A549 (cell line): Measurements from ENCODE around the gene RAB29. TPM values are rescaled to one million over a fixed set of nuclear protein-coding genes. Genes with fewer than 3 reads are reported as not detected.

Experiments used
- ATAC-seq, 2 experiments: fragments of 200-7000 bp in 1 of 2; fragments of >200 bp in 1 of 2; cut with Nextera tagmentation in 1 of 2; cut with Tn5 transposase in 1 of 2; 3 replicates each; pipeline versions ENCODE4 v1.8.0 to v1.9.1; 2018 to 2020; ENCODE audit warnings: mild to moderate bottlenecking in 1 of 2, moderate library complexity in 1 of 2
- CTCF ChIA-PET: fragments of 300-600 bp; sonication (Branson Sonifier 250); formaldehyde crosslinking; extraction: SDS; loops from one replicate; lab custom pipeline; 2021; ENCODE audit warnings: antibody characterized with exemption, inconsistent platforms; lab: Yijun Ruan, JAX
- POLR2A ChIA-PET: fragments of 350-600 bp; formaldehyde crosslinking; extraction: SDS; loops from one replicate; lab custom pipeline; 2021; ENCODE audit warnings: antibody characterized with exemption, inconsistent platforms; lab: Yijun Ruan, JAX
- DNase-seq, 2 experiments: peaks; one replicate each; pipeline versions ENCODE4 v3.0.0 to v3.0.0-alpha.2; 2011 to 2016; ENCODE audit warnings: low read depth in 1 of 2, low spot score in 1 of 2
- FAIRE-seq: peaks from 2 replicates; lab custom pipeline; 2011; peaks lifted over from hg19 to GRCh38; lab: Jason Lieb, UNC
- H3K27ac ChIP-seq, 2 experiments: fragments of >200 bp; sonication (Bioruptor Twin); formaldehyde crosslinking; 3 replicates each; pipeline ENCODE4 v1.5.1; 2016 to 2017
- H3K4me1 ChIP-seq: fragments of >200 bp; sonication (Bioruptor Twin); formaldehyde crosslinking; 3 replicates; pipeline ENCODE4 v1.6.1; 2016
- H3K4me2 ChIP-seq: fragments of >200 bp; sonication (Bioruptor Twin); formaldehyde crosslinking; 3 replicates; pipeline ENCODE4 v1.6.1; 2016
- H3K4me3 ChIP-seq: fragments of >200 bp; sonication (Bioruptor Twin); formaldehyde crosslinking; 3 replicates; pipeline ENCODE4 v1.5.1; 2016
- H3K9me3 ChIP-seq: fragments of >200 bp; sonication (Bioruptor Twin); formaldehyde crosslinking; 3 replicates; pipeline ENCODE4 v1.6.1; 2016
- BCL3 ChIP-seq: fragments of >200 bp; sonication (Bioruptor Twin); formaldehyde crosslinking; IDR thresholded peaks from 3 replicates; pipeline ENCODE4 v1.6.1; 2016
- CBX8 ChIP-seq: fragments of 200-600 bp; sonication (generic); IDR thresholded peaks from 2 replicates; pipeline ENCODE4 v1.6.1; 2016
- CHD4 ChIP-seq: fragments of 200-600 bp; sonication (generic); IDR thresholded peaks from 2 replicates; pipeline ENCODE4 v1.6.1; 2016; ENCODE audit warnings: antibody characterized with exemption, mild to moderate bottlenecking, borderline replicate concordance
- E2F6 ChIP-seq: IDR thresholded peaks from 2 replicates; pipeline ENCODE4 v1.6.1; 2012; ENCODE audit warnings: low read depth, borderline replicate concordance
- ELK1 ChIP-seq: fragments of 150-350 bp; IDR thresholded peaks from 2 replicates; pipeline ENCODE4 v1.6.1; 2014; ENCODE audit warnings: low read depth, mild to moderate bottlenecking, low read length
- EP300 ChIP-seq, 2 experiments: fragments of >200 bp; sonication (Bioruptor Twin); formaldehyde crosslinking; IDR thresholded peaks; 2 replicates in 1 of 2; 3 replicates in 1 of 2; pipeline ENCODE4 v1.6.1; 2016 to 2017
- FOSB ChIP-seq: fragments of 250-450 bp; sonication (Bioruptor Pico); IDR thresholded peaks from 2 replicates; pipeline ENCODE4 v1.5.0; 2020; ENCODE audit warnings: mild to moderate bottlenecking, moderate library complexity
- FOSL2 ChIP-seq, 2 experiments: fragments of 450-650 bp in 1 of 2; fragments of >200 bp in 1 of 2; sonication (Bioruptor Twin) in 1 of 2; formaldehyde crosslinking; IDR thresholded peaks; 2 replicates each; pipeline versions ENCODE4 v1.5.0 to v1.6.1; 2016 to 2020; ENCODE audit warnings: mild to moderate bottlenecking in 1 of 2, moderate library complexity in 1 of 2
- HEYL ChIP-seq: fragments of 250-450 bp; sonication (Bioruptor Pico); IDR thresholded peaks from 2 replicates; pipeline ENCODE4 v1.8.0; 2021; ENCODE audit warnings: mild to moderate bottlenecking, moderate library complexity
- HOXB5 ChIP-seq: fragments of 250-450 bp; sonication (Bioruptor Pico); IDR thresholded peaks from 2 replicates; pipeline ENCODE4 v1.5.0; 2020; ENCODE audit warnings: mild to moderate bottlenecking, moderate library complexity
- JUN ChIP-seq, 2 experiments: fragments of >200 bp; sonication (Bioruptor Twin); formaldehyde crosslinking; IDR thresholded peaks; 2 replicates in 1 of 2; 3 replicates in 1 of 2; pipeline ENCODE4 v1.6.1; 2016 to 2017
- KDM5A ChIP-seq: fragments of 200-600 bp; sonication (generic); IDR thresholded peaks from 2 replicates; pipeline ENCODE4 v1.6.1; 2016; ENCODE audit warnings: antibody characterized with exemption, mild to moderate bottlenecking
- MAFK ChIP-seq: fragments of 450-650 bp; IDR thresholded peaks from 2 replicates; pipeline ENCODE4 v1.6.1; 2014; ENCODE audit not compliant: partially characterized antibody
- MAX ChIP-seq: IDR thresholded peaks from 2 replicates; pipeline ENCODE4 v1.6.1; 2012
- MAZ ChIP-seq: fragments of 150-350 bp; IDR thresholded peaks from 2 replicates; pipeline ENCODE4 v1.6.1; 2014; ENCODE audit warnings: antibody characterized with exemption, low read depth, low read length, borderline replicate concordance
- PBX3 ChIP-seq: IDR thresholded peaks from 2 replicates; pipeline ENCODE4 v1.6.1; 2012
- POLR2A ChIP-seq: IDR thresholded peaks from 2 replicates; pipeline ENCODE4 v1.6.1; 2012; ENCODE audit warnings: mild to moderate bottlenecking, low read length
- RAD21 ChIP-seq, 2 experiments: fragments of >200 bp in 1 of 2; sonication (Bioruptor Twin) in 1 of 2; formaldehyde crosslinking in 1 of 2; IDR thresholded peaks in 1 of 2; conservative IDR thresholded peaks in 1 of 2; 2 replicates in 1 of 2; 3 replicates in 1 of 2; pipeline ENCODE4 v1.6.1; 2012 to 2018; ENCODE audit warnings: inconsistent platforms in 1 of 2
- REST ChIP-seq: fragments of 200-600 bp; sonication (generic); IDR thresholded peaks from 2 replicates; pipeline ENCODE4 v1.6.1; 2016; ENCODE audit warnings: antibody characterized with exemption, mild to moderate bottlenecking, moderate library complexity
- RFX5 ChIP-seq: fragments of 450-650 bp; IDR thresholded peaks from 2 replicates; pipeline ENCODE4 v1.7.1; 2014; ENCODE audit warnings: antibody characterized with exemption, mild to moderate bottlenecking, moderate library complexity
- RNF2 ChIP-seq: fragments of 200-600 bp; sonication (generic); IDR thresholded peaks from 2 replicates; pipeline ENCODE4 v1.6.1; 2016; ENCODE audit warnings: low read depth, mild to moderate bottlenecking, antibody characterized with exemption, moderate library complexity, borderline replicate concordance
- TFCP2L1 ChIP-seq: fragments of 250-450 bp; sonication (Bioruptor Pico); IDR thresholded peaks from 2 replicates; pipeline ENCODE4 v1.5.0; 2021; ENCODE audit warnings: mild to moderate bottlenecking
- TP53 ChIP-seq: fragments of 250-450 bp; sonication (Bioruptor Pico); IDR thresholded peaks from 2 replicates; pipeline ENCODE4 v1.5.0; 2021; ENCODE audit warnings: mild to moderate bottlenecking, moderate library complexity
- ZNF302 ChIP-seq: fragments of 250-450 bp; sonication (Bioruptor Pico); IDR thresholded peaks from 2 replicates; pipeline ENCODE4 v1.9.0; 2021; ENCODE audit warnings: inconsistent platforms, mild to moderate bottlenecking, moderate library complexity
- ZSCAN20 ChIP-seq: fragments of 250-450 bp; sonication (Bioruptor Pico); IDR thresholded peaks from 2 replicates; pipeline ENCODE4 v1.8.0; 2022; ENCODE audit warnings: mild to moderate bottlenecking, moderate library complexity
- WGBS: methylation state at CpG from one replicate; pipeline ENCODE4 v1.1.6; 2017; ENCODE audit errors: missing lambda C conversion rate; 5-methylcytosine and 5-hydroxymethylcytosine counted together
- polyA plus RNA-seq, 4 experiments: library from polyadenylated mRNA; depleted of rRNA in 3 of 4; stranded (reverse); fragments of >200 nt; fragmentation: RNase III in 1 of 4; extraction: RNeasy Plus Mini Kit Qiagen cat#74134 plus additional on column Dnase treatment in 1 of 4; gene quantifications; 2 replicates in 3 of 4; 3 replicates in 1 of 4; pipeline ENCODE4 v1.2.3, GENCODE V29; 2011 to 2017

RAB29 gene
- polyA plus RNA-seq, 2 of the 4 experiments (the other 2 are of a cell fraction) = 9.8 to 17.9 TPM

- POLR2A ChIA-PET = no interaction called here
Measured at GRCh38 chr1:205792961-205793673, 17.8 kb upstream of the RAB29 start.

GRCh38 chr1:205792481-205792881 lies 17.2 kb upstream of the RAB29 start:
- FAIRE-seq (no peak), ATAC-seq (no peak), DNase-seq (no peak)
- POLR2A ChIA-PET = interaction anchor here (1.1 kb wide), 1 partner anchor 184 kb away, joined by 3 read pairs; no protein-coding TSS in a partner anchor
- Histone ChIP-seq H3K4me2 (no peak overlapping the region), H3K4me1 (no peaks in the 10 kb centered on the region), H3K27ac (no peak overlapping the region), H3K9me3 (no peaks in the 10 kb centered on the region), H3K4me3 (no peak overlapping the region)
- 87% methylated on average over 8 of the region's 8 CpGs for WGBS
- CTCF ChIA-PET = interaction anchor here (0.5 to 17.3 kb wide), 47 partner anchors 10 to 1882 kb away, joined by 3 to 371 read pairs (median 5); partner anchors contain the start of genes RAB29, SLC26A9 and SLC41A1
- TF ChIP-seq KDM5A (no peak), HEYL (no peak), E2F6 (no peak), EP300 (IDR thresholded peaks at IDR 0.05) (no peak), MAX (no peak), HOXB5 (CRISPR knock-in tag) (no peak), TP53 (CRISPR knock-in tag) (no peak), TFCP2L1 (no peak), CBX8 (no peak), ELK1 (no peak), RAD21 (conservative IDR thresholded peaks at IDR 0.05 in 1 of 2, IDR thresholded peaks at IDR 0.05 in 1 of 2) (no peak)

More at GRCh38 chr1:205792961-205793673, 17.8 kb upstream of the RAB29 start:
- no peaks in the 10 kb centered on the region for H3K9me3 ChIP-seq
- TF ChIP-seq RNF2 (no peak), TP53 (CRISPR knock-in tag) (no peak), MAFK (no peak), FOSL2 (IDR thresholded peaks at IDR 0.05) (no peak), FOSL2 (CRISPR knock-in tag; IDR thresholded peaks at IDR 0.05) (no peak), PBX3 (no peak), BCL3 (no peak), POLR2A (no peak), RFX5 (no peak), ZNF302 (CRISPR knock-in tag) (no peak), ZSCAN20 (CRISPR knock-in tag) (no peak), MAZ (no peak), JUN (IDR thresholded peaks at IDR 0.05) (no peak), REST (no peak), CHD4 (no peak), FOSB (no peak)
- 73% methylated on average over 6 of the region's 6 CpGs for WGBS
- no peaks in the 10 kb centered on the region for H3K4me1 ChIP-seq
- no peak for FAIRE-seq
- CTCF ChIA-PET = interaction anchor here (0.8 to 17.3 kb wide), 17 partner anchors 9 to 1881 kb away, joined by 3 to 371 read pairs (median 9); partner anchors contain the start of genes RAB29 and SLC41A1
- no peak for ATAC-seq
- no peak overlapping the region for H3K4me3 ChIP-seq
- H3K27ac ChIP-seq = no peak overlapping the region
- no peak for DNase-seq
- no peak overlapping the region for H3K4me2 ChIP-seq
